ENCODE results near the gene FAM114A1. TPM values are rescaled to one million over a fixed set of nuclear protein-coding genes. Genes with fewer than 3 reads are reported as not detected.

The FAM114A1 gene
- total and polyA plus RNA-seq, 2 experiments from 2014 or later, result 110 to 140 TPM

- Histone ChIP-seq H3K4me2 (peak overlapping the region; percentile 2), H3K79me2 (peaks cover 5% of the 10 kb centered on the region), H3K4me3 (no peak overlapping the region), H3K27me3 (no peaks in the 10 kb centered on the region), H3K9me3 (ENCODE audit: low read depth) (no peaks in the 10 kb centered on the region), H3K9me2 (replicated peaks; ENCODE audit: insufficient read depth) (no peaks in the 10 kb centered on the region), H4K20me1 (ENCODE audit: insufficient read depth, poor library complexity, severe bottlenecking) (peaks cover 4% of the 10 kb centered on the region), H3K4me1 (ENCODE audit: insufficient read depth) (peaks cover 14% of the 10 kb centered on the region), H2AFZ (no peak overlapping the region), H3K27ac (peak overlapping the region; percentile 58), H3K36me3 (replicated peaks; ENCODE audit: insufficient read depth, low read depth) (no peaks in the 10 kb centered on the region)
- DNase-seq (ENCODE audit: low spot score), result no peak
- 85% methylated on average over 10 of the region's 10 CpGs for WGBS (ENCODE audit: low lambda C conversion rate, missing lambda C conversion rate)
- TF ChIP-seq EZH2 (IDR thresholded peaks at IDR 0.05; ENCODE audit: borderline replicate concordance), result no peak
- TF ChIP-seq EZH2phosphoT487 (IDR thresholded peaks at IDR 0.05; ENCODE audit: low read depth, severe bottlenecking, unreplicated experiment), result no peak
- TF ChIP-seq CTCF (IDR thresholded peaks at IDR 0.05; ENCODE audit: poor library complexity), result no peak
Measured at GRCh38 chr4:38891051-38891983, 23.7 kb downstream of the FAM114A1 start.

GRCh38 chr4:38894322-38894982, 26.8 kb downstream of the FAM114A1 start:
- H3K79me2 ChIP-seq, result no peaks in the 10 kb centered on the region
- H3K4me1 ChIP-seq (ENCODE audit: insufficient read depth), result peaks cover 12% of the 10 kb centered on the region
- H3K36me3 ChIP-seq (replicated peaks; ENCODE audit: insufficient read depth, low read depth), result no peaks in the 10 kb centered on the region
- WGBS (ENCODE audit: low lambda C conversion rate, missing lambda C conversion rate), result 94% methylated on average over 7 of the region's 7 CpGs
- H4K20me1 ChIP-seq (ENCODE audit: insufficient read depth, poor library complexity, severe bottlenecking), result no peaks in the 10 kb centered on the region
- no peak overlapping the region for H3K4me3 ChIP-seq
- H3K4me2 ChIP-seq, result no peak overlapping the region
- no peak overlapping the region for H2AFZ ChIP-seq
- no peaks in the 10 kb centered on the region for H3K27me3 ChIP-seq
- no peak for TF ChIP-seq EZH2phosphoT487 (IDR thresholded peaks at IDR 0.05; ENCODE audit: low read depth, severe bottlenecking, unreplicated experiment)
- no peak for TF ChIP-seq CTCF (IDR thresholded peaks at IDR 0.05; ENCODE audit: poor library complexity)
- TF ChIP-seq EZH2 (IDR thresholded peaks at IDR 0.05; ENCODE audit: borderline replicate concordance), result no peak
- no peak overlapping the region for H3K27ac ChIP-seq
- no peaks in the 10 kb centered on the region for H3K9me3 ChIP-seq (ENCODE audit: low read depth)
- no peaks in the 10 kb centered on the region for H3K9me2 ChIP-seq (replicated peaks; ENCODE audit: insufficient read depth)
- DNase-seq (ENCODE audit: low spot score), result no peak

- no peaks in the 10 kb centered on the region for H3K27me3 ChIP-seq
- H3K27ac ChIP-seq, result no peak overlapping the region
- no peaks in the 10 kb centered on the region for H3K9me2 ChIP-seq (replicated peaks; ENCODE audit: insufficient read depth)
- DNase-seq (ENCODE audit: low spot score), result no peak
- no peak overlapping the region for H3K4me2 ChIP-seq
- H2AFZ ChIP-seq, result no peak overlapping the region
- H3K9me3 ChIP-seq (ENCODE audit: low read depth), result no peaks in the 10 kb centered on the region
- no peaks in the 10 kb centered on the region for H3K4me1 ChIP-seq (ENCODE audit: insufficient read depth)
- H4K20me1 ChIP-seq (ENCODE audit: insufficient read depth, poor library complexity, severe bottlenecking), result no peaks in the 10 kb centered on the region
- H3K4me3 ChIP-seq, result no peak overlapping the region
- no peaks in the 10 kb centered on the region for H3K36me3 ChIP-seq (replicated peaks; ENCODE audit: insufficient read depth, low read depth)
- 71% methylated on average over 1 of the region's 1 CpG for WGBS (ENCODE audit: low lambda C conversion rate, missing lambda C conversion rate)
- H3K79me2 ChIP-seq, result no peaks in the 10 kb centered on the region
- TF ChIP-seq EZH2phosphoT487 (IDR thresholded peaks at IDR 0.05; ENCODE audit: low read depth, severe bottlenecking, unreplicated experiment) (no peak), CTCF (IDR thresholded peaks at IDR 0.05; ENCODE audit: poor library complexity) (no peak), EZH2 (IDR thresholded peaks at IDR 0.05; ENCODE audit: borderline replicate concordance) (no peak)
Measured at GRCh38 chr4:38896940-38897339, 29.3 kb downstream of the FAM114A1 start.
